ENCODE measurements around the gene ERVH48-1. TPM values are rescaled to one million over a fixed set of nuclear protein-coding genes. Genes with fewer than 3 reads are reported as not detected.
"Not testable (repeated sequence)": the region's sequence is repeated elsewhere in the genome, so short reads cannot be mapped to it uniquely, and the experiment has no call there.

ERVH48-1 gene
- total RNA-seq, 2 donors from 2014 or later, result 0.05 TPM; not detected in 1

DNA sequence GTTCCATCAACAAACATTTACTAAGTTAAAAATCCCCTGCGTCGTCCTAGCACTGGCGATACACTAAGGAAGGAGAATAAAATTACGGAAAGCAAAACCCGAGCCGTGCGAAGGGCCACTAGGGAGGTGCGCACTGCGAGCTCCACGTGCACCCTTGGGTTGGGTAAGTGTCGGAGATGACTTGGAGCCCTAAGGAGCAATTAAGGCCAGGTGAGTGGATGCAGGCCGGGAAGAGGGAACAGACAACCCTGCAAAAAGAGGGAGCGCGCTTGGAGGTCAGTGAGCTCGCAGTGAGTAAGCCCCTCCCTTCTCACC is 46.8 kb downstream of the ERVH48-1 start:
- H3K27ac ChIP-seq, result peak overlapping the region in 1 of 2 donors; percentile 69
- peaks cover 0 to 3% of the 10 kb centered on the region in 2 donors for H3K36me3 ChIP-seq
- DNase-seq (ENCODE audit: low spot score), result no peak
- no peak for TF ChIP-seq POLR2A (IDR thresholded peaks at IDR 0.05)
- TF ChIP-seq POLR2AphosphoS5 (IDR thresholded peaks at IDR 0.05), result no peak
- TF ChIP-seq, protein P1, sequence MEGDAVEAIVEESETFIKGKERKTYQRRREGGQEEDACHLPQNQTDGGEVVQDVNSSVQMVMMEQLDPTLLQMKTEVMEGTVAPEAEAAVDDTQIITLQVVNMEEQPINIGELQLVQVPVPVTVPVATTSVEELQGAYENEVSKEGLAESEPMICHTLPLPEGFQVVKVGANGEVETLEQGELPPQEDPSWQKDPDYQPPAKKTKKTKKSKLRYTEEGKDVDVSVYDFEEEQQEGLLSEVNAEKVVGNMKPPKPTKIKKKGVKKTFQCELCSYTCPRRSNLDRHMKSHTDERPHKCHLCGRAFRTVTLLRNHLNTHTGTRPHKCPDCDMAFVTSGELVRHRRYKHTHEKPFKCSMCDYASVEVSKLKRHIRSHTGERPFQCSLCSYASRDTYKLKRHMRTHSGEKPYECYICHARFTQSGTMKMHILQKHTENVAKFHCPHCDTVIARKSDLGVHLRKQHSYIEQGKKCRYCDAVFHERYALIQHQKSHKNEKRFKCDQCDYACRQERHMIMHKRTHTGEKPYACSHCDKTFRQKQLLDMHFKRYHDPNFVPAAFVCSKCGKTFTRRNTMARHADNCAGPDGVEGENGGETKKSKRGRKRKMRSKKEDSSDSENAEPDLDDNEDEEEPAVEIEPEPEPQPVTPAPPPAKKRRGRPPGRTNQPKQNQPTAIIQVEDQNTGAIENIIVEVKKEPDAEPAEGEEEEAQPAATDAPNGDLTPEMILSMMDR (IDR thresholded peaks at IDR 0.05), result no peak
- H3K4me1 ChIP-seq (replicated peaks), result peaks cover 5% of the 10 kb centered on the region
- H3K4me3 ChIP-seq, result peak overlapping the region; percentile 78 to 88
- H3K9me3 ChIP-seq, result no peaks in the 10 kb centered on the region
- whole genome bisulfite sequencing, result under 1% methylated on average over 15 of the region's 15 CpGs
- H3K27me3 ChIP-seq (replicated peaks; ENCODE audit: insufficient read depth), result no peaks in the 10 kb centered on the region
- intact Hi-C loops (cut with DNase I), result no loop called here

DNA sequence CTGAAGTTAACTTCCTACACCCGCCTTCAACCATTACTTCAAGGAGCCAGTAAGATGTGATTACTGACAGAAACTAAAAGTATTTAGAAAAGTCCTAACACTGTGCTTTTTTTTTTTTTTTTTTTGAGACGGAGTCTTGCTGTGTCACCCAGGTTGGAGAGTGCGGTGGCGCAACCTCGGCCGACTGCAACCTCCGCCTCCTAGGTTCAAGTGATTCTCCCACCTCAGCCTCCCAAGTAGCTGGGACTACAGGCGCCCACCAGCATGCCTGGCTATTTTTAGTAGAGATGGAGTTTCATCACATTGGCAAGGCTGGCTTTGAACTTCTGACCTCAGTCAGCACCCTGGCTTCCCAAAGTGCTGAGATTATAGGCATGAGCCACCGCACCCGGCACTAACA is 49.6 kb downstream of the ERVH48-1 start:
- H3K27me3 ChIP-seq (replicated peaks; ENCODE audit: insufficient read depth); intact Hi-C loops (cut with DNase I); H3K9me3 ChIP-seq; H3K4me1 ChIP-seq (replicated peaks); DNase-seq (ENCODE audit: low spot score); H3K27ac ChIP-seq; H3K4me3 ChIP-seq: not testable (repeated sequence)
- peaks cover 0 to 14% of the 10 kb centered on the region in 2 donors for H3K36me3 ChIP-seq
- WGBS, result 96% methylated on average over 10 of the region's 10 CpGs

DNA sequence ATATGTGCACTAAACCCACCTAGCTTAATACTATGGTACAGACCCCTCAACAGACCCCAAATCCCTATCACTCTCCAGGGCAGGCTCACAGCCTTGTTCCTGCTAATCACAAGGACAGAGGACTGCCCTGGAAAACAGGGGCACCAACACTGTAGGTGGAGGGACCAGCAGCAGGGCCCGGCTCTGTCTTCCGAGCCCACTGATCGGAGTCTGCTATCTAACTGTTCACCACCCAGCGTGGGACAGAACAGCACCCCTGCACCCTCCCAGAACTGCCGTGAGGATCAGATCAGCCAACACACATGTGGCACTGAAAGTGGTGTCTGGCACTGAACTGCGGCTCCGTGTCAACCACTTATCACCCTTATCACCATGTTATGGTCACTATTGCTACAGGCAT is 52.3 kb downstream of the ERVH48-1 start:
- Histone ChIP-seq H3K27me3 (replicated peaks; ENCODE audit: insufficient read depth) (no peaks in the 10 kb centered on the region), H3K36me3 (peaks cover 0 to 14% of the 10 kb centered on the region in 2 donors), H3K27ac (no peak overlapping the region), H3K4me3 (no peak overlapping the region), H3K4me1 (replicated peaks) (peaks cover 2% of the 10 kb centered on the region), H3K9me3 (no peaks in the 10 kb centered on the region)
- DNase-seq (ENCODE audit: low spot score), result no peak
- WGBS, result 96% methylated on average over 7 of the region's 7 CpGs
- TF ChIP-seq, protein P1 (IDR thresholded peaks at IDR 0.05), result no peak
- TF ChIP-seq POLR2AphosphoS5 (IDR thresholded peaks at IDR 0.05), result no peak
- no peak for TF ChIP-seq POLR2A (IDR thresholded peaks at IDR 0.05)
- intact Hi-C loops (cut with DNase I), result no loop called here

DNA sequence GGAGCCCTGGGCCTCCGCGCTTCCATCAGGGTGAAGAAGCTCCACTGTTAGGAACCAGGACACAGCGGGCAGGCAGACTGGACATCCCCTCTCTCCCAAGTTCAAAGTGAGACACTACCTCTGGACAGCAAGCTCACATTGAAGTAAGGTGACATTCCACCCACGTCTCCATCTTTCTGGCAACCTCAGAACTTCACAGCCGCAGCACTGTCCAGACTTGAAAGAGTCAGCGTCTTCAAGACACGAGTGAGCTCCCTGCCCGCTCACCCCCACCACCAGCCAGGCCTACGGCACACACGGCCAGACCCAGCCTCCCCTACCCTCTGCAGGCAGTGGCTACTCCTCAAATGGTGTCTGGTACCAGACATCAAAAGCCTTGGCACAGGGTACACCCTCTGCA is 57.2 kb downstream of the ERVH48-1 start:
- Histone ChIP-seq H3K36me3 (peaks cover 0 to 7% of the 10 kb centered on the region in 2 donors), H3K9me3 (no peaks in the 10 kb centered on the region), H3K4me3 (no peak overlapping the region), H3K27me3 (replicated peaks; ENCODE audit: insufficient read depth) (no peaks in the 10 kb centered on the region), H3K27ac (peak overlapping the region in 1 of 2 donors; percentile 41), H3K4me1 (replicated peaks) (no peaks in the 10 kb centered on the region)
- WGBS, result 93% methylated on average over 9 of the region's 10 CpGs
- no peak for DNase-seq (ENCODE audit: low spot score)
- TF ChIP-seq POLR2A (IDR thresholded peaks at IDR 0.05) (no peak), POLR2AphosphoS5 (IDR thresholded peaks at IDR 0.05) (no peak)
- TF ChIP-seq, protein P1 (IDR thresholded peaks at IDR 0.05), result no peak
- intact Hi-C loops (cut with DNase I), result no loop called here

Small RNA genes within 50 kb of the gene (microRNA-seq; reads per million reads assigned to microRNA genes)
- gene MIR5692B, result not detected

Small RNA genes within 50 kb of the gene (small RNA-seq; reads per million reads assigned to genes)
- 0 reads per million in 2 donors for gene MIR5692B

Other genes with a start within 250 kb of the ERVH48-1 start
- 10 to 100 TPM in 1 of 2 donors, 1 to 10 TPM in 1; 7.0 to 11.9 TPM for gene WDR4, start 46.1 kb downstream of the ERVH48-1 start, total RNA-seq
- 10 to 100 TPM; 33.2 to 42.1 TPM for gene NDUFV3, start 32.3 kb downstream of the ERVH48-1 start, total RNA-seq
- gene PKNOX1, start 48.9 kb upstream of the ERVH48-1 start, total RNA-seq, result 10 to 100 TPM; 38.0 to 42.4 TPM
- gene CBS, start 150.2 kb upstream of the ERVH48-1 start, total RNA-seq, result 10 to 100 TPM; 48.9 to 72.7 TPM
- gene U2AF1, start 181.9 kb upstream of the ERVH48-1 start, total RNA-seq, result 10 to 100 TPM; 33.4 to 40.9 TPM
- not detected for gene CRYAA, start 243.4 kb upstream of the ERVH48-1 start, total RNA-seq